Diencephalon (tissue), 1 donor: ENCODE measurements around the gene ZMYM3. TPM values are rescaled to one million over a fixed set of nuclear protein-coding genes. Genes with fewer than 3 reads are reported as not detected.

Experiments used
- total RNA-seq: library from RNA; depleted of rRNA; stranded (reverse); fragments of >200 nt; gene quantifications from one replicate; pipeline ENCODE4 v1.2.3, GENCODE V29; 2014

ZMYM3 gene
- total RNA-seq, result 44.1 TPM

DNA sequence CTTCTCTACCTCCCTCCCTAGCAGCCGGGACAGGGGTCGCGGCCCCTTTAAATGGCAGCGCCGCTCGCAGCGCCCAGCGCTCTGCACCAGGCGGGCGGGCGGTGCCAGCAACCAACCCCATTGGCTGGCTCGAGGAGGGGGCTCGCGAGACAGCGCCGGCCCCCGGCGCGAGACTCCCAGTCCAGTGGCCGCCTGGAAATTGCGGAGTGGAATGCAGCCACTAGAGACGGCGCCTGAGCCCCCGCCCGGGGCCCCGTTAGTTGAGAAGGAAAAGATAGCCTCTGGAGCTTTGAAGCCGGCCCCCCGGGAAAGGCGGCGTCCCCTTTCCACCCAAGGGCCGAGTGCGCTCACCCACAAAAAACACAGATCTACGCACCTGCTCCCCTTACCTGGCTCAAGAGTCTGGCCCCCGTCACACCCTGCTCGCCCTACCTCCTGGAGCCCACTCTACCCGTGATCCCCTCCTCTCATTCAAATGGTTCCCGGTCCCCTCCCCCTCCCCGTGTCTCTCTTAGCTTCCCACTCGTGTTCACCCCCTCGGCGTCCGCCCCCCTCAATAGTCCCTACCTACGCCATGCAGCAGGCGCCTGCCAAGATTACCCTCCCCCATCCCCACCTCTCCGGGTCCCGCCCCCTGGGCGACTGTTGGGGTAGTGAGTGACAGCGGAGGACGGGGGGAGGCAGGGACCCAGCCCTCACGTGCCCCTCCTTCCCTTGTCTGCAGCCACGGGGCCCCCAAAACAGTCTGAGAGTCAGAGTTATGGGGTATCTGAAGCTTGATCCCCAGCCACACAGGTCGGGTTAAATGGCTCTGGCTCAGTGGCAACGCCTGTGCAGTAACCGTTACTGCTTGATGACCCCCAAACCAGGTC, at the start of gene ZMYM3:
ZMYM3 (minus strand) TSS at position 49 of the 872 bp plus-strand sequence. CDS start 885 bp downstream, outside the sequence.

DNA sequence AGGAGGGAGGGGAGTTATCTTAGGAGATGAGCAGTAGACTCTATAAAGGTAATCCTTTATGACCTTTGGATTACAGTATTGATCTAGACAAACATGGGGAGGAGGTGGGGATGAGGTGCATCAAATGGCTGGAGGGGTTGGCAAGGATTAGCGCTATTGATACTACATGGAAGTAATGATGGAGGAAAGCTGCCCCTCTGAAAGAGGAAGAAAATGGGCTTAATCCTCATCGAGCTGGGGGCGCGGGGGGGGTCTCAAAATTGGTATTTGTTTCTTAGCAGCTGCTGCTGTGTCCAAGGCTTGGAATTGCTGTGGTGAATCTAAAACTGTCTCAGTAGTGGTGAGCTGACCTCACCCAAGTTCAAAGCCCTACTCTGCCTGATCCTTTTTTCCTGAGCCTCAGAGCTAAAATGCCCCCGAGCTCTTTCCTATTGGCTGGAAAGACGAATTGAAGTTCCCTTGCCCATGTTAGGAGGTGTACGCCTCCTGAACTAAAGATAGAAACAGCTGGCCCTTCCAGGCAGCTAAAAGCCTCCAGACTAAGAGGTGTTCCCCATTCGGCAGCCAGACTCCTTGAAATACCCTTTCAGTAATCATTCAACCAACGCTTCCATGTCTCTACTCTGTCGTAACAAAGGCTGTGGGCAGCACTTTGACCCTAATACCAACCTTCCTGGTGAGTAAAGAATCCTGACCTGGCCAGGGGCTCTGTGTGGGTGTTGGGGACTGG, 47.4 kb upstream of the ZMYM3 start, which contains the start of gene ITGB1BP2:
ITGB1BP2 (plus strand) TSS at position 556 of the 730 bp plus-strand sequence; CDS start at position 613, 57 bp downstream.

DNA sequence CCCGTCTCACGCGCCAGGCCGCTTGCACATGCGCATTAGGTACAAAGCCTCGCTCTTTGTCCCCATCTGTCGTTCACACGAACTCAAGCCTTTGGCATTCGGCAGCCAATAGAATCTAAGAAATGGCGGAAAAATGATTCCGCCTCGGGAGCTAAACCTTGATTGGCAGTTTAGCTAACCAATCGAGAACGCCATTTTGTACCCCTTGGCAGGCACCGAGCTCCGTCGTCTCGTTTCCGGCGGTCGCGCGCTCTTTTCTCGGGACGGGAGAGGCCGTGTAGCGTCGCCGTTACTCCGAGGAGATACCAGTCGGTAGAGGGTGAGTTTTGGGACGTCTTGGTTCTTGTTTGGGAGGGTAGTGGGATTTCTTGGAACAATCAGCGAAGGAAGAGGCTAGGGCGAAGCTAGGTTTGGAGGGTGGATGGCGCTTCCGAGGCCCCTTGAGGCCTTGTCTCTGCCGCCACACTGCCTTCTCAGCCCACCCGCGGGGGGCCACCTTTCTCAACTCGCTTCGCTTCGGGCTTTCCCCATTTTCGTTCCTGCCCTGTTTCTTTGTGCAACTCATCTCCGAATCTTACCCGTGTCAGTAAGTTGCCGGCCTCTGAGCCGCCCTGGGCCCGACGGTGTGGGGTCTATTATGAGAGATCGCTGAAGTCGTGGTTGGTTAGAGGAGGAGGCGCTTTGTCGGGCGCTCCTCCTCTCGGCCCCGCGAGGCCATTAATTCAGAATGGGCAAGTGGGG, 29.6 kb upstream of the ZMYM3 start, which contains the start of gene NONO:
NONO (plus strand) TSS at position 233 of the 741 bp plus-strand sequence. CDS start 7,003 bp downstream, outside the sequence.

DNA sequence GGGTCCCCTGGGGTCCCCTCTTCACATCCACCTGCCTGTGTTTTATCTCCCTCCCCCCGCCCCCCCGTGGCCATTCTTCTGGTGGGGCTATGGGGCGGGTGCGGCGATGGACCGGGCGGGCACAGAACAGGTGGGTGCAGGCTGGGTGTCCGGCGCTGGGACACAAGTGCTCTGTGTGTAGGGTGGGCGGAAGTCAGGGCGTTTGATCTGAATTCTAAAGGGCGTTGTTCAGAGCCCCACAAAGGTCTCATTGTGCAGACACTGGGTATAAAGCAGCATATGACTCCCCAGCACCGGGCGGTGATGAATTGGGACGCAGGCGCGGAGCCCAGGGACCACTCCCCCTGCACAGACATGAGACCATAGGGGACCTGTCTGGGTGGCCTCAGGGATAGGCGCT, 31.0 kb downstream of the ZMYM3 start, which contains the start of gene GJB1:
GJB1 (plus strand) TSS at position 296 of the 400 bp plus-strand sequence. CDS start 484 bp downstream, outside the sequence.

Other genes starting within 250 kb of the ZMYM3 start
- gene SNX12, start 185.8 kb downstream of the ZMYM3 start, total RNA-seq, result 59.5 TPM
- gene FOXO4, start 158.3 kb downstream of the ZMYM3 start, total RNA-seq, result 4.8 TPM
- not detected for gene CXorf65, start 147.4 kb downstream of the ZMYM3 start, total RNA-seq
- not detected for gene IL2RG, start 142.6 kb downstream of the ZMYM3 start, total RNA-seq
- gene MED12, start 135.5 kb downstream of the ZMYM3 start, total RNA-seq, result 21.7 TPM
- 38.1 TPM for gene NLGN3, start 109.3 kb downstream of the ZMYM3 start, total RNA-seq
- not detected for gene GJB1, start 30.9 kb downstream of the ZMYM3 start, total RNA-seq
- 275 TPM for gene NONO, start 29.5 kb upstream of the ZMYM3 start, total RNA-seq
- 2.5 TPM for gene ITGB1BP2, start 47.6 kb upstream of the ZMYM3 start, total RNA-seq
- 53.7 TPM for gene TAF1, start 112.2 kb upstream of the ZMYM3 start, total RNA-seq